K562 (cell line): ENCODE results near the gene TSHR. TPM values are rescaled to one million over a fixed set of nuclear protein-coding genes. Genes with fewer than 3 reads are reported as not detected.

Experiments
- ATAC-seq: fragments of 200-7000 bp; cut with Tn5 transposase; 3 replicates; pipeline ENCODE4 v1.9.1; 2020; ENCODE audit warnings: moderate library complexity
- BruUV-seq: library from RNA; stranded (reverse); fragments of 400-500 nt; replicated peaks from 2 replicates; lab custom pipeline; 2021; lab: Mats Ljungman, UMichigan
- CTCF ChIA-PET: fragments of 300-600 bp; formaldehyde crosslinking; extraction: SDS; loops from one replicate; lab custom pipeline; 2021; ENCODE audit warnings: low intra/inter-chr PET ratio; lab: Yijun Ruan, JAX
- POLR2A ChIA-PET: fragments of 300-600, 350-650 bp; sonication (Branson Sonifier 250); formaldehyde crosslinking; extraction: SDS; loops from one replicate; lab custom pipeline; 2021; ENCODE audit warnings: antibody characterized with exemption, inconsistent platforms; lab: Yijun Ruan, JAX
- DNase-seq, 4 experiments: peaks; one replicate each; pipeline versions ENCODE4 v3.0.0 to v3.0.0-alpha.2; 2011 to 2018; ENCODE audit warnings: low spot score in 3 of 4, mixed read lengths in 3 of 4; ENCODE audit errors: extremely low read depth in 1 of 4
- FAIRE-seq: peaks from 2 replicates; lab custom pipeline; 2011; peaks lifted over from hg19 to GRCh38; lab: Jason Lieb, UNC
- H2AFZ ChIP-seq: 2 replicates; pipeline ENCODE4 v1.6.0; 2011; ENCODE audit warnings: low read depth, low read length, control low read depth, inconsistent platforms
- H3K27ac ChIP-seq: fragments of 200-600 bp; 3 replicates; pipeline ENCODE4 v1.8.0; 2011; ENCODE audit warnings: low read depth, mild to moderate bottlenecking, control low read depth, inconsistent platforms, low read length, moderate library complexity, mixed read lengths; ENCODE audit errors: extremely low read depth
- H3K27me3 ChIP-seq, 2 experiments: fragments of 300-600 bp in 1 of 2; 2 replicates in 1 of 2; 3 replicates in 1 of 2; pipeline versions ENCODE4 v1.6.0 to v1.8.0; 2011; ENCODE audit warnings: inconsistent platforms in 2 of 2, low read length in 2 of 2, mild to moderate bottlenecking in 1 of 2, mixed read lengths in 1 of 2, moderate library complexity in 1 of 2; ENCODE audit not compliant: control insufficient read depth in 2 of 2, insufficient read depth in 2 of 2
- H3K36me3 ChIP-seq: fragments of 300-600 bp; 3 replicates; pipeline ENCODE4 v1.8.0; 2011; ENCODE audit warnings: mild to moderate bottlenecking, low read length, inconsistent platforms; ENCODE audit not compliant: control insufficient read depth, insufficient read depth
- H3K4me1 ChIP-seq, 2 experiments: fragments of 200-600 bp in 1 of 2; replicated peaks in 1 of 2; 2 replicates in 1 of 2; 3 replicates in 1 of 2; pipeline versions ENCODE4 v1.5.1 to v1.8.0; 2011; ENCODE audit warnings: inconsistent platforms in 2 of 2, low read length in 2 of 2, mild to moderate bottlenecking in 1 of 2, mixed read lengths in 1 of 2, moderate library complexity in 1 of 2; ENCODE audit not compliant: control insufficient read depth in 2 of 2, insufficient read depth in 2 of 2
- H3K4me2 ChIP-seq: 2 replicates; pipeline ENCODE4 v1.6.1; 2011; ENCODE audit warnings: low read length, control low read depth, inconsistent platforms, mixed read lengths; ENCODE audit not compliant: insufficient read depth
- H3K4me3 ChIP-seq: fragments of 200-600 bp; sonication (generic), shearing (Covaris generic); 2 replicates; pipeline ENCODE4 v1.5.1; 2016; ENCODE audit warnings: control low read depth, inconsistent platforms
- H3K79me2 ChIP-seq: fragments of 200-600 bp; 3 replicates; pipeline ENCODE4 v1.8.0; 2011; ENCODE audit warnings: low read length, inconsistent platforms; ENCODE audit not compliant: control insufficient read depth, insufficient read depth
- H3K9ac ChIP-seq, 2 experiments: 2 replicates each; pipeline versions ENCODE4 v1.6.0 to v1.6.1; 2011; ENCODE audit warnings: low read depth in 2 of 2, low read length in 2 of 2, control low read depth in 1 of 2, inconsistent platforms in 1 of 2, mild to moderate bottlenecking in 1 of 2, mixed read lengths in 1 of 2; ENCODE audit not compliant: insufficient read depth in 1 of 2
- H3K9me1 ChIP-seq: one replicate; pipeline ENCODE4 v1.6.0; 2011; ENCODE audit warnings: inconsistent platforms, mild to moderate bottlenecking, low read length, moderate library complexity; ENCODE audit not compliant: control insufficient read depth, insufficient read depth
- H3K9me3 ChIP-seq: replicated peaks from 2 replicates; pipeline ENCODE4 v1.5.1; 2011; ENCODE audit warnings: low read depth, low read length, inconsistent platforms; ENCODE audit not compliant: control insufficient read depth, insufficient read depth
- H4K20me1 ChIP-seq: replicated peaks from 2 replicates; pipeline ENCODE4 v1.6.1; 2011; ENCODE audit warnings: low read length, inconsistent platforms, mixed read lengths; ENCODE audit not compliant: control insufficient read depth, insufficient read depth
- EGR1 ChIP-seq: fragments of 450-650 bp; conservative IDR thresholded peaks from 2 replicates; pipeline ENCODE4 v1.6.1; 2017; ENCODE audit warnings: mild to moderate bottlenecking
- ZNF316 ChIP-seq: fragments of 450-650 bp; IDR thresholded peaks from 2 replicates; pipeline ENCODE4 v1.6.1; 2016
- ZNF561 ChIP-seq: fragments of 450-650 bp; formaldehyde crosslinking; conservative IDR thresholded peaks from 2 replicates; pipeline ENCODE4 v1.4.0; 2020; ENCODE audit warnings: mild to moderate bottlenecking, moderate library complexity
- WGBS: fragments of 100-300 bp; shearing (Covaris generic); methylation state at CpG from one replicate; pipeline ENCODE4 v1.1.6; 2016; ENCODE audit warnings: low coverage, mixed read lengths; ENCODE audit not compliant: insufficient coverage; ENCODE audit errors: missing lambda C conversion rate; 5-methylcytosine and 5-hydroxymethylcytosine counted together
- in situ Hi-C: fragments of 300-500 bp; cut with MboI; formaldehyde crosslinking; loops from 4 replicates; pipeline ENCODE4 v1.15.0; 2018; ENCODE audit warnings: inconsistent platforms, mixed read lengths
- intact Hi-C: fragments of 100-400 bp; cut with micrococcal nuclease; formaldehyde crosslinking; loops from 2 replicates; pipeline ENCODE4 v1.14.2; 2022
- polyA plus RNA-seq, 8 experiments: library from polyadenylated mRNA; depleted of rRNA in 4 of 8; stranded (reverse) in 5 of 8; unstranded in 3 of 8; fragments of >200 nt; fragmentation: Nextera tagmentation in 2 of 8; fragmentation: Illumina TruSeq in 1 of 8; extraction: Ambion mirVana in 2 of 8; extraction: Trizol in 1 of 8; gene quantifications; 2 replicates each; pipeline versions ENCODE4 v1.2.1 to v1.2.3, GENCODE V29; 2011 to 2014; ENCODE audit warnings: inconsistent platforms in 1 of 8, missing spikeins in 1 of 8
- total RNA-seq, 7 experiments: library from RNA; depleted of rRNA in 6 of 7; stranded (reverse); fragments of >200 nt in 6 of 7; fragmentation: Illumina TruSeq in 2 of 7; extraction: Trizol in 2 of 7; gene quantifications; 2 replicates each; pipeline versions ENCODE4 v1.2.1 to v1.2.3, GENCODE V29; 2011 to 2021; ENCODE audit warnings: low replicate concordance in 1 of 7
- TF ChIP-seq, protein P1 (sequence below): sonication (generic); formaldehyde crosslinking; IDR thresholded peaks from 2 replicates; pipeline ENCODE4 v1.8.1; 2023; ENCODE audit warnings: mild to moderate bottlenecking, missing genetic modification reagents

TSHR gene
- total and polyA plus RNA-seq, 9 of the 15 experiments (the other 6 are each of a cell fraction or from before 2014, with no cell fraction given), result 0.01 to 0.10 TPM; not detected in 7

DNA sequence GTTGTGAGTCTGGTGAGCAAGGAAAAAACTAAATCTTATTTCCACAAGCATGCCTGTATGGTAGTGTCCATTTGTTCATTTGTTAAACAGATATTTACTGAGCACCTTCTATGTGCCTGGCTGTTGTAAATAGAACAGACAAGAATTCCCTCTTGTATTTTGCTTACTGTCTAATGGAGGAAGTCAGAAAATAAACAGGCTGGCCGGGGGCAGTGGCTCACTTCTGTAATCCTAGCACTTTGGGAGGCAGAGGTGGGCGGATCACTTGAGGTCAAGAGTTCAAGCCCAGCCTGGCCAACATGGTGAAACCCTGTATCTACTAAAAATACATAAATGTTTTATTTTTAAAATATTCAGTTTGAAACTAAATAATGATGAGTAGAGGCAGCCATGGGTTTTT is 186.0 kb downstream of the TSHR start:
- H3K9ac ChIP-seq, result no peak overlapping the region
- DNase-seq (no peak), FAIRE-seq (no peak), ATAC-seq (no peak)
- no peaks in the 10 kb centered on the region for H3K9me3 ChIP-seq
- in situ Hi-C loops, result no loop called here
- no TSS peak for BruUV-seq
- no peaks in the 10 kb centered on the region for H3K4me1 ChIP-seq
- H3K4me2 ChIP-seq, result no peak overlapping the region
- ChIA-PET POLR2A (no interaction called here), CTCF (no interaction called here)
- intact Hi-C loops, result no loop called here
- H3K79me2 ChIP-seq, result no peaks in the 10 kb centered on the region
- no peaks in the 10 kb centered on the region; a peak in 1 of 5 replicates for H3K27me3 ChIP-seq
- no peaks in the 10 kb centered on the region for H3K36me3 ChIP-seq
- no peaks in the 10 kb centered on the region for H4K20me1 ChIP-seq
- H3K27ac ChIP-seq, result no peak overlapping the region
- TF ChIP-seq, protein P1, sequence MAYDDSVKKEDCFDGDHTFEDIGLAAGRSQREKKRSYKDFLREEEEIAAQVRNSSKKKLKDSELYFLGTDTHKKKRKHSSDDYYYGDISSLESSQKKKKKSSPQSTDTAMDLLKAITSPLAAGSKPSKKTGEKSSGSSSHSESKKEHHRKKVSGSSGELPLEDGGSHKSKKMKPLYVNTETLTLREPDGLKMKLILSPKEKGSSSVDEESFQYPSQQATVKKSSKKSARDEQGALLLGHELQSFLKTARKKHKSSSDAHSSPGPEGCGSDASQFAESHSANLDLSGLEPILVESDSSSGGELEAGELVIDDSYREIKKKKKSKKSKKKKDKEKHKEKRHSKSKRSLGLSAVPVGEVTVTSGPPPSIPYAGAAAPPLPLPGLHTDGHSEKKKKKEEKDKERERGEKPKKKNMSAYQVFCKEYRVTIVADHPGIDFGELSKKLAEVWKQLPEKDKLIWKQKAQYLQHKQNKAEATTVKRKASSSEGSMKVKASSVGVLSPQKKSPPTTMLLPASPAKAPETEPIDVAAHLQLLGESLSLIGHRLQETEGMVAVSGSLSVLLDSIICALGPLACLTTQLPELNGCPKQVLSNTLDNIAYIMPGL (CRISPR knock-in tag), result no peak
- 0 out of 2 replicates have a peak, but pooled peaks have one; percentile 32 for TF ChIP-seq EGR1
- H3K4me3 ChIP-seq, result no peak overlapping the region
- H3K9me1 ChIP-seq, result no peaks in the 10 kb centered on the region
- 7% methylated on average over 2 of the region's 2 CpGs for WGBS
- H2AFZ ChIP-seq, result no peak overlapping the region

GRCh38 chr14:81143793-81144192 is 188.4 kb downstream of the TSHR start:
- FAIRE-seq, result no peak
- H3K27ac ChIP-seq, result no peak overlapping the region
- WGBS, result 19% methylated on average over 8 of the region's 8 CpGs
- no peaks in the 10 kb centered on the region for H3K36me3 ChIP-seq
- no peaks in the 10 kb centered on the region; a peak in 1 of 5 replicates for H3K27me3 ChIP-seq
- DNase-seq, result no peak
- H3K4me2 ChIP-seq, result no peak overlapping the region
- no TSS peak for BruUV-seq
- ChIA-PET POLR2A (interaction anchor here (0.7 kb wide), 1 partner anchor 380 kb away, joined by 4 read pairs; no protein-coding TSS in a partner anchor), CTCF (no interaction called here)
- TF ChIP-seq ZNF316, result peak; percentile 11; the same call in 1 of the 2 replicates
- TF ChIP-seq ZNF561, result no peak
- no peak overlapping the region for H3K4me3 ChIP-seq
- no peak overlapping the region for H3K9ac ChIP-seq
- ATAC-seq, result no peak
- no peaks in the 10 kb centered on the region for H3K9me3 ChIP-seq
- no peak overlapping the region for H2AFZ ChIP-seq
- H4K20me1 ChIP-seq, result no peaks in the 10 kb centered on the region
- H3K79me2 ChIP-seq, result no peaks in the 10 kb centered on the region
- in situ Hi-C loops (no loop called here), intact Hi-C loops (no loop called here)
- no peaks in the 10 kb centered on the region for H3K9me1 ChIP-seq
- H3K4me1 ChIP-seq, result no peaks in the 10 kb centered on the region
